Stimulated activated CD4-positive, alpha-beta T cell treated with anti-CD3 and anti-CD28 coated beads, Interleukin-12 subunit alpha, Interleukin-12 subunit beta, amount 100 ng/mL, for 4 hours (primary cell): Measurements from ENCODE around the gene SLC39A13.

ENCODE experiments used
- DNase-seq: peaks from one replicate; pipeline ENCODE4 v3.0.0-alpha.2; 2020

Gene SLC39A13

DNA sequence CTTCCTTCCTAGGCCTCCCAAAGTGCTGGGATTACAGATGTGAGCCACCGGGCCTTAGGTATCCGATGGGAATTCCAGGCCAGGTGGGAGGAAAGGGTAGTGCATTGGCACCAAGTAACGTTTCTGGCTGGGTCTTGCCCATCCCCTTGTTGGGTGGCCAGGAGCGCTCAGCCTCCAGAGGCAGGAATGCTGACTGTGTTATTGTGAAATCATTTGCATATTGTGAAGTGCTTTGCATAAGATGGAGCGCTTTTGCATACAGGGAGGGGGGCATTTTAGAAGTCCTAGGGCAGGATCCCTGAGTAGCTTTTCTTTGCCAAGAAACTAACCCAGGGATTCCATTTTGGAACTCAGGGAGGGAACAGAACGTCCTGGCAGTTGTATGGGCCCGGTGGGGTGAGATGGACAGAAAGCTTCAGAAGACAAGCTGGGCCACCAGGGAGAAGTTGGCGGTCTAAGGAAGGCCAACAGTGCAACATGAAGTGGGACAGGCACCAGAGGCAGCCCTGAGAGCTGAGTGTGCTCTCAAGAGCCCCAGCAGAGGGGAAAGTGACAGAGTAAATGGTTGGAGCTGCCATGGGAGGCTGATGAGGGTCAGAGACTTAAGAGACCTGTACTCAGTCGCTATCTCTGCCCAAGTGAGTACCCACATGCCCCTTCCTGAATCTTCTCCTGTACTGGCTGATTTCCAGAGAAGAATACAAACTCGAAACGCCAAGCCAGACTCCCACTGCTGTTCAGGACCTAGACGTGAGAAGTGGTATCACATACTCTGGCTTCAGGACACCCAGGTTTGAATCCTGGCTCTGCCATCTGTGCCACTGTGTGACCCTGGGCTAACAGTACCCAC lies 1.3 kb upstream of the SLC39A13 start:
- no peak for DNase-seq

DNA sequence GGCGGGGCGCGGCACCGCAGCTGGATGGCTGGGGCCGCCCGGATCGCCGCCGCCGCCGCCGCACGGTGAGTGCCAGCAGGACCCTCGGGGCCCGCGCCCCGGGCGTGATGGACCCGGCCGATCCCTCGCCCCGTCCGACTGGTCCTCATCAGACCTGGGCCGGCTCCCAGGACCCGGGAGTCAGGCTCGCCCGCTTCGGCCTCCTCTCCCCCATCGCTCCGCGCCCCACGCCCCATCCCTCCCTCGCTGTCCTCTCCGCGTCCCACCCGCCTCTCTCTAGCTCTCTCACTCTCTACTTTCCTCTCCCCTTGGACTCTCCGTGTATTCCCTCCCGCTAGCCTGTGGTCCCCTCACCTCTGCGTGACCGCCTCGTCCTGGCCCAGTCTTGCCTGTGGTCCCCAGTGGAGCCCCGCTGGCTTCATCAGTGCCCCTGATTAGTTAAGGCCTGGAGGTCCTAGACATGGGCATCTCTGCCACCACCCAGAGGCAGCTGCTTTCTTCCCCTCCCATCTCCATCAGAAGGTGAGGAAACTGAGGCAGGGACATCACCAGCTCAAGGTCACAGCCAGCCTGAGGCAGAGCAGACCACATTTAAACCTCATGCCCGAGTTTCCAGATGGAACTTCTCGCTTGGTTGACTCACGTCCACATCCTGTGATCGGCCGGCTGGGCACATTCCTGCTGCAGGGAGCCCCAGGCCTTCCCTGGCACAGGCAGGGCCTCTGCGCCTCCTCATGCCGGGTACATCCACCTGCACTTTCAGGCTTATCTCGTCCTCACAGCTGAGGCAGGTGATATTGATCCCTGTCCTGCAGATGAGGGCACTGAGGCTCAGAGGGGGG lies 429 bp downstream of the SLC39A13 start:
- no peak for DNase-seq

DNA sequence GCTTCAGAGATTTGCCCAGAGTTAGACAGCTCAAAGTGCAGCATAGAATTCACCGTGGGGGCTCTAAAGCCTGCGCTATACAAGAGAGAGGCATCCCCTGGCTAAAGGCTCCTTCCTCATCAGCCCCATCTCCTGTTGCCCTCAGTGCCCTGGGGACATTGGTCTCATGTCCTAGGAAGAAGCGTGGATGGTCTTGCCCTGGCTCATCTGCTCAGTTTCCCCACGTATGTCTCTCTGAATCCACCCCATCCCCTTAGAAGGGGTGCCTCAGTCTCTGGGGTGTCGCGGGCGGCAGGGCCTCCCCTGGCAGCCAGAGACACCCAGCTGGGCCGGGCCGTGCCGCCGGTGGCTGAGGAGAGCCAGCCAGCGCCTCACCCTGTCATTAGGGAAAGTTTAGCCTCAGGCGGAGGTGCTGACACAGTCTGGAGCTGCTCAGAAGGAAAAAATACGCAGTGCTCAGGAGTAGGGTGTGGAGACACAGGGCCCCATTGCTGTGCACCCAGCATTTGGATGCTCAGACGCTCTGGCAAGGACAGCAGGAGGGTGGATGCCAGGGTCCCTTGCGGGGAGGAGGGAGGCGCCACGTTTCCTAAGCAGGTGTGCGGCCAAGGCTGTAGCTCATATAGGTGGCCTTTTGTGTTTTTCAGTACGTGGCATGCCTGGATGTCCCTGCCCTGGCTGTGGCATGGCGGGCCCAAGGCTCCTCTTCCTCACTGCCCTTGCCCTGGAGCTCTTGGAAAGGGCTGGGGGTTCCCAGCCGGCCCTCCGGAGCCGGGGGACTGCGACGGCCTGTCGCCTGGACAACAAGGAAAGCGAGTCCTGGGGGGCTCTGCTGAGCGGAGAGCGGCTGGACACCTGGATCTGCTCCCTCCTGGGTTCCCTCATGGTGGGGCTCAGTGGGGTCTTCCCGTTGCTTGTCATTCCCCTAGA lies 1.3 kb downstream of the SLC39A13 start:
- DNase-seq = no peak

DNA sequence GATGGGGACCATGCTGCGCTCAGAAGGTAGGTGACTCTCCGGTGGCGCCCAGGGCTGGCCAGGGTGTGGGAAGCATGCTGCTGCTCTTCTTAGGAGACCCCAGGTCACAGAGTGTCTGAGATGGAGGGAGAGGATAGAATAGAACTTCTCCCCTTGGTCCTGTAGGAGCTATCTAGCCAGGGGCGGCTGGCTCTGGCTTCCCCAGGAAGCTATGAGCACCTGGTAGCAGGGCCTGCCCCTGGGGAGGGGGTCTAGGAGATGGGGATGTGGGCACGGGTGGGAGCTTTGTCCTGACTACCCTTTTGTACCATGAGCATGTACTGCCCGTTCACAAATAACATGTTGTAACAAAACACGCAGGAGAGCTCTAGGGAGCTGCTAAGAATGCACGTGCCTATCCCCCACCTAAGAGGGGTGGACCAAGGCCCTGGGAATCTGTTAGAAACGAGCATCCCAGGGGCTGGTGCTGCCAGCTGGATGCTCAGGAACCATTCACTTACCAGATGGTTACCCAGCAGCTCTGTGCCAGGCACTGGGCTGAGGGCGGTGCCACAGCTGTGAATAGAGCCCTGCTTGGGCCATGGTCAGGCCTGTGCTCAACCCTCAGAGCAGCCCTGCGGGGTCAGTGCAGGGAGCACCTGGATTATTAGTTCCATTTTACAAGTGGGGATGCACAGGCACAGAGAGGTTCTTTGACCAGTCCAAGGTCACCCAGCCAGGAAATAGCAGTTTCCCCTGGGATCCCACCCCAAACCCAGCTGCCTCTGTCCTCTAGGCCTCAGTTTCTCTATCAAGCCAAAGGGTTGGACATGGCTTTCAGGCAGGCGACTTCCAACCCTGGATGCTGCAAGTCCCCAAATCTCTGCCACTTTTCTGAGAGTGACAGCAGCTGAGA lies 2.2 kb downstream of the SLC39A13 start:
- DNase-seq = no peak

DNA sequence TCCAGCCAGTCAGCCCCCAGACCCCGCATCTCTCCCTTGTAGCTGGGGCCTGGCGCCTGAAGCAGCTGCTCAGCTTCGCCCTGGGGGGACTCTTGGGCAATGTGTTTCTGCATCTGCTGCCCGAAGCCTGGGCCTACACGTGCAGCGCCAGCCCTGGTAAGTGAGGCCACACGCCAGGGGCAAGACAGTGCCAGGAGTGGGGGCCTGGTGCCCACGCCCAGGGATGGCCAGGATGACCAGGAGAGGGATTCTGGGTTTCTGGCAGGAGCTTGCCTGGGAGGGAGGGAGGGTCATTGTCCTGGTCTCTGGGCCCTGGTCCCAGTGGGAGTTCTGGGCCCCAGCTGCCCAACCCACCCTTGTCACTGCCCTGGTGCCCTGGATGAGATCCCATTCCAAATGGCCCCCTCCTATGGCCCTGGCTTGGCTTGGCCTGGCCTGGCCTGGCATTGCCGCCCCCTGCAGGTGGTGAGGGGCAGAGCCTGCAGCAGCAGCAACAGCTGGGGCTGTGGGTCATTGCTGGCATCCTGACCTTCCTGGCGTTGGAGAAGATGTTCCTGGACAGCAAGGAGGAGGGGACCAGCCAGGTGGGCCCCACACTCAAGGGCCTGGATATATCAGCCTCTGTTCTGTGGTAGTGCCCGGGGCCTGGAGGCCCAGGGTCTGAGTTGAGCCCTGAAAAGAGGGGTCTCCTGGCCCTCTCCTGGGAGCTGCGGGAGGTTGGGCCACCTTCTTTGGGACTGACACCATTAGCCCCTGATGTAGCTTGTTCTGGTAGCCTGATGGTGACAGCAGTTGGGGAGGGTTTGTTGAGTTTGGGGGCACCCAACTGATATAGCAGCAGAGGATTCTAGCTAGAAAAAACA lies 3.7 kb downstream of the SLC39A13 start:
- DNase-seq = peak; percentile 61

DNA sequence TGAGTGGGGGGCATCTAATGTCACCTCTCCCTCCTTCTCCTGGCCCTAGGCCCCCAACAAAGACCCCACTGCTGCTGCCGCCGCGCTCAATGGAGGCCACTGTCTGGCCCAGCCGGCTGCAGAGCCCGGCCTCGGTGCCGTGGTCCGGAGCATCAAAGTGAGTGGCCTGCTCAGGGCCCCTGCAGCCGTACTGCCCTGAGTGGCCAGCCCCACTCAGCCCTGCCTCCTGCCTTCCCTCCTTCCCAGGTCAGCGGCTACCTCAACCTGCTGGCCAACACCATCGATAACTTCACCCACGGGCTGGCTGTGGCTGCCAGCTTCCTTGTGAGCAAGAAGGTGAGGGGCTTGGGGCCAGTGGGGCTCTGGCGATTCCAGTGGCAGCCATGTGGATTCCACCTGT lies 5.0 kb downstream of the SLC39A13 start:
- no peak for DNase-seq

DNA sequence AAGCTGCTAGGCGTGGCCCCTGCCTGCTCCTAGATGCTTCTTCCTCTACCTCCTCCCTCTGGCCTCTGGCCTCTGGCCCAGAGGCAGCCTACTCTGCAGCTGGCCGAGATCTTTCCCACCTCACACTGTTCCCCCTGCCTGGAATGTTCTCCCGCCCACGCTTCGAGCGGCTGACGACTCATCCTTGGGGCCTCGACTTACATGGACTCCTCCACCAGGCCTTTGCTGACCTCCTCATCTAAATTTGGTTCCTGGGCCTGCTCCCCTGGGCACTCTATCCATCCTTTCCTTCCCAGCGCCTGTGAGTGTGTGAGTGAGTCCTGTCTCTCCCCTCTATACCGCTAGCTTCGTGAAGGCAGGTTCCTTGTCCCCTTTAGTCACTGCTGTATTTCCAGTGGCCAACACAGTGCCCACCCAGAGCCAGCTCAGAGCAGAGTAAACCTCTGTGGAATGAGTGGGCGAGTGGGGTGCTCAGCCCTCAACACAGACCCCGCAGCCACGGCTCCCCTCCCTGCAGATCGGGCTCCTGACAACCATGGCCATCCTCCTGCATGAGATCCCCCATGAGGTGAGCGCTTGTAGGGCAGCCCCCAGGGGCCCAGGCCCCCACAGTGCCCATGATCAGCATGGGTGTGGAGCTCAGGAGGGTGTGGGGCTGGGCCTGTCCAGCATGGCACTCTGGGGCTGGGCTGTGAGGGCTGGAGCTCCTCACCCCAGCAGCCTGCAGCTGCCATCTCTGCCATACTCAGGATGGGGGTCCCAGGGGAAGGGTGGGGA lies 5.7 kb downstream of the SLC39A13 start:
- DNase-seq = no peak

DNA sequence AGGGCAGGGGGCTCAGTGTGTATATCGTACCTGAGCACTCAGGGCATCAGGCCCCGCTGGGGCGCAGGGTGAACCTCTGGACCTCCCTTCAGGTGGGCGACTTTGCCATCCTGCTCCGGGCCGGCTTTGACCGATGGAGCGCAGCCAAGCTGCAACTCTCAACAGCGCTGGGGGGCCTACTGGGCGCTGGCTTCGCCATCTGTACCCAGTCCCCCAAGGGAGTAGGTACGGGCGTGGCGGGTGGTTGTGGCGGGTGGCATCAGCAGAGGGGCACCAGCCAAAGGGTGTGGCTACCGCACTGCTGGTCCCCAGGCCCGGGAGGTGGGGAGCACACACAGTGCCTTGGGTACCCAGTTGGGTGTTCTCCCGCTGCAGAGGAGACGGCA lies 6.3 kb downstream of the SLC39A13 start:
- no peak for DNase-seq

DNA sequence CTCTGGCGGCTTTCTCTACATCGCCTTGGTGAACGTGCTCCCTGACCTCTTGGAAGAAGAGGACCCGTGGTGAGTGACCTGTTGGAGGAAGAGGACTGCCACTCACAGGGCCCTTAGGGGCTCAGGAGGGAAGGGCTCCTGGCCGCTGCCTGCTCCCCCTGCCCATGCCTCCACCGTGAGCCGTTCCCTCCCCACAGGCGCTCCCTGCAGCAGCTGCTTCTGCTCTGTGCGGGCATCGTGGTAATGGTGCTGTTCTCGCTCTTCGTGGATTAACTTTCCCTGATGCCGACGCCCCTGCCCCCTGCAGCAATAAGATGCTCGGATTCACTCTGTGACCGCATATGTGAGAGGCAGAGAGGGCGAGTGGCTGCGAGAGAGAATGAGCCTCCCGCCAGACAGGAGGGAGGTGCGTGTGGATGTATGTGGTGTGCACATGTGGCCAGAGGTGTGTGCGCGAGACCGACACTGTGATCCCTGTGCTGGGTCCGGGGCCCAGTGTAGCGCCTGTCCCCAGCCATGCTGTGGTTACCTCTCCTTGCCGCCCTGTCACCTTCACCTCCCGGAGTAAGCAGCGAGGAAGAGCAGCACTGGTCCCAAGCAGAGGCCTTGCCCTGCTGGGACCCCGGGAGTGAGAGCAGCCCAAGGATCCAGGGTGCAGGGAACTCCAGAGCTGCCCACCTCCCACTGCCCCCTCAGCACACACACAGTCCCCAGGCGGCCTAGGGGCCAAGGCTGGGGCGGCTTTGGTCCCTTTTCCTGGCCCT lies 6.9 kb downstream of the SLC39A13 start:
- no peak for DNase-seq

DNA sequence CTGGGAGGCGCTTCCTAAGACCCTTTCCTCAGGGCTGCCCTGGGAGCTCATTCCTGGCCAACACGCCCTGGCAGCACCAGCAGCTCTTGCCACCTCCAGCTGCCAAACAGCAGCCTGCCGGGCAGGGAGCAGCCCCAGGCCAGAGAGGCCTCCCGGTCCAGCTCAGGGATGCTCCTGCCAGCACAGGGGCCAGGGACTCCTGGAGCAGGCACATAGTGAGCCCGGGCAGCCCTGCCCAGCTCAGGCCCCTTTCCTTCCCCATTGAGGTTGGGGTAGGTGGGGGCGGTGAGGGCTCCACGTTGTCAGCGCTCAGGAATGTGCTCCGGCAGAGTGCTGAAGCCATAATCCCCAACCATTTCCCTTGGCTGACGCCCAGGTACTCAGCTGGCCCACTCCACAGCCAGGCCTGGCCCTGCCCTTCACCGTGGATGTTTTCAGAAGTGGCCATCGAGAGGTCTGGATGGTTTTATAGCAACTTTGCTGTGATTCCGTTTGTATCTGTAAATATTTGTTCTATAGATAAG lies 7.6 kb downstream of the SLC39A13 start:
- DNase-seq = no peak

DNA sequence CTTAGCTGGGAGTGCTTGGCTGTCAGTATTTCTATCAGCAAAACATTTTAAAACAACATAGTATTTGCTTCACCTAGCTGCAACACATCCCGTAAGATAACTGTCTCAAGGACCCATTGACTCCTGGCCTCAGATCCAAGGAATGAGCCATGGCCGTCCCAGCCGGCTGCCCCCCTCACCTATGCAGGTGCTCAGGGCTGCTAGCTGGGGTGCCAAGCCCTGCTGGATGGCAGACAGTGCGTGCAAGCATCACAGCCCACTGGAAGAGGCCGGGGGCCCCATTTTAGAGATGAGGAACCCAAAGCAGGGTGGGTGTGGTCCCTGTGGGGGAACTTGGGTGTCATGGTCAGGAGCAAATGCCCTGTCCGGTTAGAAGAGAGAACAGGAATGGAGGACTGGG lies 9.3 kb downstream of the SLC39A13 start:
- no peak for DNase-seq

DNA sequence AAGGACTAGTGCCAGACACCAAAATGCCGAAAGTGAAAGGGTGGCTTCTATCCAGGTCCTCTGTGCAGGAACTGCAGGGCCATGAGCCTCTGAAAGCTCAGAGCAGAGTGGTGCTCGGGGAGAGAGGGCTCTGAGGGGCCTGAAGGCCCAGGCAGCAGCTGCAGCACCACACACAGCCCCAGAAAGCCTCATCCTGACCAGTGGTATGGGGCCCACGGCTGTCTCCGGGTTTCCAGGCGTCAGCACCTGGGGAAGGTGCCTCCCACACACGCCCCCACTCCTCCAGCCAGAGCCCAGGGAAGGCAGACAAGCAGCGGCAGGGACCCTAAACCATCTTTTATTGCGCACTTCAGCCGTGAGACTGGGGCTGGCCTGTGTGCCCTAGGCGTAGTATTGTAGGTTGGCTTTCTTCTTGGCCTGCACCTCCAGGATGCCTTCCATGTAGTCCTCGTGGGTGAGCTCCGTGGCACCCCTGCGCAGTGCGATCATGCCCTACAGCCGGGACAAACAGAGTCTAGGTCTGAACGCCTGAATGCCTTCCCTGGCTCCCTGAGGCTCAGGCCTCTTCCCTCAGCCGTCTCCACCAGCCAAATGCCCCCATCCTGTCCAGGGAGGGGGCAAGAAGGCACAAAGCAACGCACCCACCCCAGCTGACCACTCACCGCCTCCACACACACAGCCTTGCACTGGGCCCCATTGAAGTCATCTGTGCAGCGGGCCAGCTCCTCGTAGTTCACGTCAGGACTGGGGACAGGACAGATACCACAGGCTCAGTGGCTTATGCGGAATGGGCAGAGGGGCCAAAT lies 10.3 kb downstream of the SLC39A13 start:
- DNase-seq = no peak

DNA sequence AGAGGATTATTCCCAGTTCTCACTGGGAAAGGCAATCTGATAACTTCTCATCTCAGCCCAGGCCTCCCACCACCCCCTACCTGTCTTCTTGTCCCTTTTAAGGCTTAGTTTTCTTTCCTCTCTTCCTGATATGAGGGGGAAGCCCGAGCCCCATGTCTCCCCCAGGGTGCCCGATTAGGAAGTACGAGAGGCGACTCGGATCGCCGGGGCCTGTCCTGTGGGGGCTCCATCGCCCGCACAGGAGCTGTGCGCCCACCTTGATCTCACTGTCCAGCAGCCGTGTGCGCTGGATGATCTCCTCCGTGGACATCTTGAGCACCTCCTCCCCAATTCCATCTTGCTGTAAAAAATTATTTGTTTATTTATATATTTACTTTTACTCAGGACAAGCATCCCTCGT lies 17.2 kb downstream of the SLC39A13 start:
- DNase-seq = no peak

DNA sequence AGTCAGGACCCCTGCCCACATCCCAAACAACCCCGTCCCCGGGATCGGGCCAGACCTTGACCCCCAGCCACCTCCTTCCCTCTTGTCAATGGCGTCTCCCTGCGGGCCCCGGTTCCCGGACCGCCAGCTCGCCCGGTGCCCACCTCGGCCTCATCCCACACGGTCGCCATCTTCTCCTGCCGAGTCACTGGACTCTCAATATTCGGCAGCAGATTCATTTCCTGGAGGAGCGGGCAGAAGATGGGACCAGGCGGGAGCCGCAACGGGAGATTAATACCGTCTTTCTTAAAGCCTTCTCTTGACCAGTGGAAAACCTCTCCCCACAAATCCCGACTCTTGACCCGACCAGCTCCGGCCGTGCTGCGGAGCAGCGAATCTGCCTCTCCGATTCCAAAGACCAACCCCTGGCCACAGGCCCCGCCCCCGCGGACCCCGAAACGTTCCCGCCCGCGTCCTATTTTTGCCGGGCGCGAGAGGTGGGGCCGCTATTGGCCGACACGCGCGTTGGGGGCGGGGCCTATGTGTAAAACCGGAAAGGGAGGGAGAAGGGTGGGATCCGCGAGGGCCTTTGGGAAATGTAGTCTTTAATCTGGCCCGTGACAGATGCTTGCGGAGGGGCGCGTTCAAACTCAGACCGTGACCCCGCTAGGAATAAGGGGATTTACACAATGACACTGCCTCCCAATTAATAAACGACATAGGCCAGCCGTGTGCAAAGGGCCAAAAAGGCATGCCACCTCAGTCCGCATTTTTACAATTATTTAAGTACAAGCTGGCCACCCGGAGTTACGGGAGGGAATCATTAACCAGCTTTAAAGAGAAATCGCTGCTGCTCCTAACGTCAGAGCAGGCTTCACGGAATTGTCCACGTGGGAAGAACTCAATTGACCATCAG lies 17.9 kb downstream of the SLC39A13 start, which contains the start of gene PSMC3:
Gene PSMC3, minus strand, starts transcription at position 378 of the 895 bp plus-strand sequence. Its CDS starts 160 bp downstream, at position 218.
- peak; percentile 99 for DNase-seq

DNA sequence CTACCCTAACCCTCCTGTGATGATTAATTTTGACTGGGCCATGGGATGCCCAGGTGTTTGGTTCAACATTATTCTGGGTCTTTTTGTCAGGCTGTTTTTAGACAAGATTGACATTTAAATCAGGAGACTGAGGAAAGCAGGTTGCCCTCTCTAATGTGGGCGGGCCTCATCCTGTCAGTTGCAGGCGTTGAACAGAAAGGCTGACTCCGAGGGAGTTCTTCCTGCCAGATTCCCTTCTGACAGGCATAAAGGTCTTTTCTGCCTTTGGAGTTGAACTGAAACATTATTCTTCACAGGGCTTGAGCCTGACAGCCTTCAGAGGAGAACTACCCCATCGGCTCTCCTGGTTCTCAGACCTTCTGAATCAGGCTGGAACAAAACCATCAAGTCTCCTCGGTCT lies 22.1 kb downstream of the SLC39A13 start:
- DNase-seq = no peak

DNA sequence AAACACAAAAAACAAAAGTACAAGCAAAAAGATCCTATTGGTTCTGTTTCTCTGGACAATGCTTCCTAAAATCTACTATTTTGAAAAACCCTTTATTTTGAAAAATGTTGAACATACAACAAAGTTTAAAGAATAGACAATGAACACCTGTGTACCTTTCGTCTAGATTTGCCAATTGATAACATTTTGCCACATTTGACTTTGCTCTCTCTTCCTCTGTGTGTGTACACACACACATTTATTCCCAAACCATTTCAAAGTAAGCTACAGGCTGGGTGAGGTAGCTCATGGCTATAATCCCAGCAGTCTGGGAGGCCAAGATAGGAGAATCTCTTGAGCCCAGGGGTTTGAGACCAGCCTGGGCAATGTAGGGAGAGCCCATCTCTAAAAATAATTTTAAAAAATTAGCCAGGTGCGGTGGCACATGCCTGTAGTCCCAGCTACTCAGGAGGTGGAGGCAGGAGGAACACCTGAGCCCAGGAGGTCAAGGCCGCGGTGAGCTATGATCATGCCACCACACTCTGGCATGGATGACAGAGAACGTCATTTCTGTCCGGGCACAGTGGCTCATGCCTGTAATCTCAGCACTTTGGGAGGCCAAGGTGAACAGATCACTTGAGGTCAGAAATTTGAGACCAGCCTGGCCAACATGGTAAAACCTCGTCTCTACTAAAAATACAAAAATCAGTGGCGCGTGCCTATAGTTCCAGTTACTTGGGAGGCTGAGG lies 23.1 kb downstream of the SLC39A13 start:
- no peak for DNase-seq
